HG02943 (cell line): ENCODE measurements around the gene ADORA1.

Experiments
- ATAC-seq: cut with Tn5 transposase; IDR thresholded peaks from one replicate; pipeline ENCODE4 v1.9.1; 2021; ENCODE audit warnings: mild to moderate bottlenecking, low read depth, moderate library complexity; ENCODE audit not compliant: unreplicated experiment

The ADORA1 gene

DNA sequence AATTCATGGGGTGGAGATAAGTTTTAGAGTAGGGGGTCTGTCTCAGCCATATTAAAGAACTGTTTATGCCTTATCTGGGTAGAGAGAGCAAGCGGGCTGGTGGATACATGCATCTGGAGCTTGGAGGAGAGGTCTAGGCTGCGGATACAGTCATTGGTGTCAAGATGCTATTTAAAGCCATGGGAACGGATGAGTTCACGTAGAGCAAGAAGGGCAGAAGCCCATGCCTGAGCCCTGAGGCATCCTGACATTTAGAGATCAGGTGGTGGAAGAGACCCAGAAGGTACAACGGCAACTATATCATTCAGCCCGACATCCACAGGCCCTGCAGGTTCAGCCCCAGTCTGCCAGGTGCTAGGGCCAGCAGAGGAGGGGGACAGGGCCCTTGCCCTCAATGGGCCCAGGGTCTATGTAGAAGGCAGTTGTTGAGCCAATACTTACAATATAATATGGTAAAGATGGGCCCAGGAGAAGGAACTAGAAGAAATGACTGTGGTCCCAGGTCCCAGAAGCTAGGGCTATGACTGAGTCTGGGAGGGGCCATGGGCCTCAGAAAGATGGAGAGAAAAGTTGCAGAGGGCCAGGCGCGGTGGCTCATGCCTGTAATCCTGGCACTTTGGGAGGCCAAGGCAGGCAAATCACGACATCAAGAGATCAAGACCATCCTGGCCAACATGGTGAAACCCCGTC is 74.1 kb downstream of the ADORA1 start:
- ATAC-seq: no peak

DNA sequence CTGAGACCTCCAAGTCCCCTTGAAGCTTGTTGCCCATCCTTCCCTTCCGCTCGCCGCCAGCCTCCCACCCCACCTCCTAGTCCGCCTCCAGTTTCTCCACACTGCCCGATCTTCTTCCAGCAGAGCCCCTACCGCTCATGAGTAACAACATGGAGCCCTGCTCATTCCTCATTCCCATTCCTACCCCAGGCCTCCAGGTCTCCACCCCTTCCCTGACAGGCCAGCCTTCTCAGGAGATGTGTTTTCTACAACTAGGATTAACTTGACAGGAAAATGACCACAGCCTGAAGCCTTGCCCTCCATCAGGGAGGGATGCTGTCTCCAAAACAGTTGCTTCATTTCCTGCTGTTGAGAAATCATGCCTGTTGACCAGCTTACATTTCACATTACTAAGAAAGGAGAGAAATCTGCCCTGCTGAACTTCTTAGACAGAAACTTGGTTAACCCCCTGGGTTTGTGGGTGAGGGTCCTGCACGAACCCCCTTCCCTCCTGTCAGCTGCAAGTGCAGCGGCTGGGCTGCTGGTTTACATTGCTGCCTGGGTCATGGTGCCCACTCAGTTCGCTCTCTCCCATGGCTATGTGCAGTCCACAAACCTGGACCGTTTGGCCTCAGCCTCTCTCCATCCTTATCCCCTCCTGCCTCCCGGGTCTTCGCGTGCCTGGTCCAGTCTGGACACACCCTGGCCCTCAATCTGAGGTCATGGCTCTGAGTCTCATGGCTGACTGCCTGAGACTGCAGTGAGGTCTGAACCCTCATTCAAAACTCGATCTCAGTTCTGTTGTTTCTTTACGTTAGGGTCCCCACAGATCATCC is 75.1 kb downstream of the ADORA1 start:
- no peak for ATAC-seq

DNA sequence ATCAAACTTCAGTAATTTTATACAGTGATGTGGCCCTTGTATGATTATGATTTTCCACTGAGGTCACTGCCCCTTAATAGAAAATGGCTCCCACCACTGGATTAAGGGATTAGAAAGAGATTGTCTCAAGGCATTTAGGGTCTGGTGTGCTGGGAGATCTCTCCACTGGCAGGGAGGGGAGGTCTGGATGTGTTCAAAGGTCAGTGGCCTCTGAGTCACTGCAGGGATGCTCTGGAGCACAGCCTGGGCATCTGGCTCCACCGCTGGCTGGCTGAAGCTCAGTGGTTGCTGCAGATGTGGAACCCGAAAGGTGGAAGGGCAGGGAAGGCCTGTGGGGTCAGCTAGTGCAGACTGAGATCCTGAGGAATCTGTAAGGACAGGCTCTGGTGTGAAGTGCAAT is 77.2 kb downstream of the ADORA1 start:
- no peak for ATAC-seq

DNA sequence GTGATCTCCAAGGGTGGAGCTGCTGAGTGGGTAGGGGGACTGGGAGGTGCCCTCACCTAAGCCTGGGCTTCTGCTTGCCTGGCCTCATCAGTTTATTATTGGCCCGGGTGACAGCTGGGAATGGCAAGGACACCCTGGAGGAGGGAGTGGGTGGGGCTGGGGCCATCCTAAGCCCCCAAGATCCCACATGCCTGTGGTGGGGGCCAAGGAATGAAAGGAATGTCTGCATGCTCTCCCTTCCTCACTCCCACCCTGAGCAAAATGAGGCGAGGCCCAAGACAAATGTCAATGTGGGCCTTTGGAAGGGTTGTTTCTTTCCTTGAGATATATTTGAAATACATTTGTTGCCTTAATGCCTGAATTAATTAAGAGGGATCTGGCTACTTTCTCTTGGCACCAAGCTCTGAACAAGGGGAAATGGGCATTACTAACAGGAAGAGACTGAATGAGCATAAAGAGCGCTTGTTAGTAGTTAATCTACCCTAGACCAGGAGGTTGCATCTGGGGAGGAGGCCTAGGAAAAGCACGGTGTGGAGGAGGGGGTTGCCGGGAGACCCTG is 78.7 kb downstream of the ADORA1 start:
- no peak for ATAC-seq

GRCh38 chr1:203207751-203208150 is 80.2 kb downstream of the ADORA1 start:
- no peak for ATAC-seq

- no peak for ATAC-seq
Measured at GRCh38 chr1:203208181-203208580, 80.7 kb downstream of the ADORA1 start.

DNA sequence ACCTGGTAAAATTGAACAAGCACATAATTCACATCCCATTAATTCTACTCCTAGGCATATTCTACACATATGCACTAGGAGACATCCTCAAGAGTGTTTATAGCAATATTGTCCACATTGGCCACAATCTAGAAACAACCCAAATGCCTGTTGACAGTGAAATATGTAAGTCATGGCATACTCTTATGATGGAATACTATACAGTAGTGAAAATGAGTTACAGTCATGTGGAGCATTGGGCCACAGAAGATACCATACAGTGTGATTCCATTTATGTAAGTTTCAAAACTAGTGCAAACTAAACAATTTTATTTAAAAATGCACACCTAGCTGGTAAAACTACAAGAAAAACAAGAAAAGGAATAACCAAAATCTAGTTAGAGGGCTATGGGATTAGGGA is 82.8 kb downstream of the ADORA1 start:
- ATAC-seq: no peak

GRCh38 chr1:203210988-203211387 is 83.5 kb downstream of the ADORA1 start:
- ATAC-seq: no peak

- no peak for ATAC-seq
Measured at GRCh38 chr1:203211812-203212211, 84.3 kb downstream of the ADORA1 start.

DNA sequence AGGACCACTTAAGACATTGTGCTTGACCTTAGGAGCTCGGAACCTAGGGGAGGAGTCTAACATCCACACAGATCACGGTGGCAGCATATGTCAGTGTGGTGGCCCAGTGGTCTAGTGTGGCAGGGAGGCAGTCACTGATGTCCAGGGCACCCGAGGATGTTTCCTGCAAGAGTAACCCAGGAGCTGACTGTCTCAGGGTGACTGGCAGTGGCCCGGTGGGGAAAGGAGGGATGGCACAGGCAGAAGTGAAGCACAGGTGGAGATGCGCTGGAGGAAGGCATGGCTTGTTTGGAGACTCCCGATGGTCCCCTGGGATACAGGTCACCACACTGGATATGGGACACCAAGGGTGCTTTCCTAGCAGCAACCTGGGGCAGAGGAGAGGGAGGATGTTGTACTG is 85.6 kb downstream of the ADORA1 start:
- ATAC-seq: no peak

- ATAC-seq: no peak
Measured at GRCh38 chr1:203214871-203215270, 87.3 kb downstream of the ADORA1 start.

DNA sequence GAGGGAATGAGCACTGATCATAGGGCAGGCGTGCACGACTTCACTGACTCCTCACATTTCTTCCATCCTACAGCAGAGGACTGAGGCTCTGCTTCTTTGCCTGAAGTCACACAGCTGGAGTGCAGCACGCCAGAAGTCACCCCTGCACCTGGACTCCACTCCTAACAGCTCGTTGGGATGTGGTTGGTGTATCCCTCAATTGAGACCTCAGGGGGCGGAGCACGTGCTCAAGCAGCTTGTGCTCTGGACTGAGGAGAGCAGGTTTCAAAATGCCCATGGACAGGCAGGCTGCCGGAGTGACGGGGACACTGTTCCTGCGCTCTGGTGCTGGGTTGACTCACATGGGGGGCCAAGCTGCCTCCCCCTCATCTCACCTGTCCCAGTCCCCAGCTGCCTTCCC is 88.0 kb downstream of the ADORA1 start:
- ATAC-seq: no peak

GRCh38 chr1:203216274-203217138 is 89.0 kb downstream of the ADORA1 start:
- ATAC-seq: no peak
